K562 (cell line): ENCODE results near the gene IGSF23. TPM values are rescaled to one million over a fixed set of nuclear protein-coding genes. Genes with fewer than 3 reads are reported as not detected.

Source experiments
- ATAC-seq: fragments of 200-7000 bp; cut with Tn5 transposase; 3 replicates; pipeline ENCODE4 v1.9.1; 2020; ENCODE audit warnings: moderate library complexity
- BruUV-seq: library from RNA; stranded (reverse); fragments of 400-500 nt; replicated peaks from 2 replicates; lab custom pipeline; 2021; lab: Mats Ljungman, UMichigan
- CTCF ChIA-PET: fragments of 300-600 bp; formaldehyde crosslinking; extraction: SDS; loops from one replicate; lab custom pipeline; 2021; ENCODE audit warnings: low intra/inter-chr PET ratio; lab: Yijun Ruan, JAX
- POLR2A ChIA-PET: fragments of 300-600, 350-650 bp; sonication (Branson Sonifier 250); formaldehyde crosslinking; extraction: SDS; loops from one replicate; lab custom pipeline; 2021; ENCODE audit warnings: antibody characterized with exemption, inconsistent platforms; lab: Yijun Ruan, JAX
- DNase-seq, 4 experiments: peaks; one replicate each; pipeline versions ENCODE4 v3.0.0 to v3.0.0-alpha.2; 2011 to 2018; ENCODE audit warnings: low spot score in 3 of 4, mixed read lengths in 3 of 4; ENCODE audit errors: extremely low read depth in 1 of 4
- FAIRE-seq: peaks from 2 replicates; lab custom pipeline; 2011; peaks lifted over from hg19 to GRCh38; lab: Jason Lieb, UNC
- H2AFZ ChIP-seq: 2 replicates; pipeline ENCODE4 v1.6.0; 2011; ENCODE audit warnings: low read depth, low read length, control low read depth, inconsistent platforms
- H3K27ac ChIP-seq: fragments of 200-600 bp; 3 replicates; pipeline ENCODE4 v1.8.0; 2011; ENCODE audit warnings: low read depth, mild to moderate bottlenecking, control low read depth, inconsistent platforms, low read length, moderate library complexity, mixed read lengths; ENCODE audit errors: extremely low read depth
- H3K27me3 ChIP-seq, 2 experiments: fragments of 300-600 bp in 1 of 2; 2 replicates in 1 of 2; 3 replicates in 1 of 2; pipeline versions ENCODE4 v1.6.0 to v1.8.0; 2011; ENCODE audit warnings: inconsistent platforms in 2 of 2, low read length in 2 of 2, mild to moderate bottlenecking in 1 of 2, mixed read lengths in 1 of 2, moderate library complexity in 1 of 2; ENCODE audit not compliant: control insufficient read depth in 2 of 2, insufficient read depth in 2 of 2
- H3K36me3 ChIP-seq: fragments of 300-600 bp; 3 replicates; pipeline ENCODE4 v1.8.0; 2011; ENCODE audit warnings: mild to moderate bottlenecking, low read length, inconsistent platforms; ENCODE audit not compliant: control insufficient read depth, insufficient read depth
- H3K4me1 ChIP-seq, 2 experiments: fragments of 200-600 bp in 1 of 2; replicated peaks in 1 of 2; 2 replicates in 1 of 2; 3 replicates in 1 of 2; pipeline versions ENCODE4 v1.5.1 to v1.8.0; 2011; ENCODE audit warnings: inconsistent platforms in 2 of 2, low read length in 2 of 2, mild to moderate bottlenecking in 1 of 2, mixed read lengths in 1 of 2, moderate library complexity in 1 of 2; ENCODE audit not compliant: control insufficient read depth in 2 of 2, insufficient read depth in 2 of 2
- H3K4me2 ChIP-seq: 2 replicates; pipeline ENCODE4 v1.6.1; 2011; ENCODE audit warnings: low read length, control low read depth, inconsistent platforms, mixed read lengths; ENCODE audit not compliant: insufficient read depth
- H3K4me3 ChIP-seq: fragments of 200-600 bp; sonication (generic), shearing (Covaris generic); 2 replicates; pipeline ENCODE4 v1.5.1; 2016; ENCODE audit warnings: control low read depth, inconsistent platforms
- H3K79me2 ChIP-seq: fragments of 200-600 bp; 3 replicates; pipeline ENCODE4 v1.8.0; 2011; ENCODE audit warnings: low read length, inconsistent platforms; ENCODE audit not compliant: control insufficient read depth, insufficient read depth
- H3K9ac ChIP-seq, 2 experiments: 2 replicates each; pipeline versions ENCODE4 v1.6.0 to v1.6.1; 2011; ENCODE audit warnings: low read depth in 2 of 2, low read length in 2 of 2, control low read depth in 1 of 2, inconsistent platforms in 1 of 2, mild to moderate bottlenecking in 1 of 2, mixed read lengths in 1 of 2; ENCODE audit not compliant: insufficient read depth in 1 of 2
- H3K9me1 ChIP-seq: one replicate; pipeline ENCODE4 v1.6.0; 2011; ENCODE audit warnings: inconsistent platforms, mild to moderate bottlenecking, low read length, moderate library complexity; ENCODE audit not compliant: control insufficient read depth, insufficient read depth
- H3K9me3 ChIP-seq: replicated peaks from 2 replicates; pipeline ENCODE4 v1.5.1; 2011; ENCODE audit warnings: low read depth, low read length, inconsistent platforms; ENCODE audit not compliant: control insufficient read depth, insufficient read depth
- H4K20me1 ChIP-seq: replicated peaks from 2 replicates; pipeline ENCODE4 v1.6.1; 2011; ENCODE audit warnings: low read length, inconsistent platforms, mixed read lengths; ENCODE audit not compliant: control insufficient read depth, insufficient read depth
- E2F3 ChIP-seq: fragments of 250-450 bp; sonication (Bioruptor Pico); IDR thresholded peaks from 2 replicates; pipeline ENCODE4 v1.4.0; 2020; ENCODE audit warnings: mild to moderate bottlenecking
- EWSR1 ChIP-seq: fragments of 450-650 bp; IDR thresholded peaks from 2 replicates; pipeline ENCODE4 v1.6.1; 2018; ENCODE audit warnings: borderline replicate concordance, mild to moderate bottlenecking, low read depth, moderate library complexity; ENCODE audit not compliant: partially characterized antibody
- MXD1 ChIP-seq: fragments of 250-450 bp; sonication (Bioruptor Pico); IDR thresholded peaks from 2 replicates; pipeline ENCODE4 v1.8.0; 2021; ENCODE audit warnings: borderline replicate concordance, mild to moderate bottlenecking, moderate library complexity; ENCODE audit not compliant: poor library complexity, severe bottlenecking
- WGBS: fragments of 100-300 bp; shearing (Covaris generic); methylation state at CpG from one replicate; pipeline ENCODE4 v1.1.6; 2016; ENCODE audit warnings: low coverage, mixed read lengths; ENCODE audit not compliant: insufficient coverage; ENCODE audit errors: missing lambda C conversion rate; 5-methylcytosine and 5-hydroxymethylcytosine counted together
- in situ Hi-C: fragments of 300-500 bp; cut with MboI; formaldehyde crosslinking; loops from 4 replicates; pipeline ENCODE4 v1.15.0; 2018; ENCODE audit warnings: inconsistent platforms, mixed read lengths
- intact Hi-C: fragments of 100-400 bp; cut with micrococcal nuclease; formaldehyde crosslinking; loops from 2 replicates; pipeline ENCODE4 v1.14.2; 2022
- polyA plus RNA-seq, 8 experiments: library from polyadenylated mRNA; depleted of rRNA in 4 of 8; stranded (reverse) in 5 of 8; unstranded in 3 of 8; fragments of >200 nt; fragmentation: Nextera tagmentation in 2 of 8; fragmentation: Illumina TruSeq in 1 of 8; extraction: Ambion mirVana in 2 of 8; extraction: Trizol in 1 of 8; gene quantifications; 2 replicates each; pipeline versions ENCODE4 v1.2.1 to v1.2.3, GENCODE V29; 2011 to 2014; ENCODE audit warnings: inconsistent platforms in 1 of 8, missing spikeins in 1 of 8
- total RNA-seq, 7 experiments: library from RNA; depleted of rRNA in 6 of 7; stranded (reverse); fragments of >200 nt in 6 of 7; fragmentation: Illumina TruSeq in 2 of 7; extraction: Trizol in 2 of 7; gene quantifications; 2 replicates each; pipeline versions ENCODE4 v1.2.1 to v1.2.3, GENCODE V29; 2011 to 2021; ENCODE audit warnings: low replicate concordance in 1 of 7
- TF ChIP-seq, protein P1 (sequence below): fragments of 250-450 bp; sonication (Bioruptor Pico); IDR thresholded peaks from 2 replicates; pipeline ENCODE4 v1.8.0; 2022; ENCODE audit warnings: inconsistent platforms, mild to moderate bottlenecking, moderate library complexity, borderline replicate concordance

IGSF23 gene
- total and polyA plus RNA-seq, 9 of the 15 experiments (the other 6 are each of a cell fraction or from before 2014, with no cell fraction given): not detected

GRCh38 chr19:44593294-44593693 is 20.1 kb upstream of the IGSF23 start:
- Histone ChIP-seq H3K4me1 (peaks cover 29 to 48% of the 10 kb centered on the region in 2 experiments), H3K4me2 (no peak overlapping the region), H3K4me3 (no peak overlapping the region), H2AFZ (no peak overlapping the region), H3K79me2 (no peaks in the 10 kb centered on the region), H3K27ac (no peak overlapping the region), H3K27me3 (no peaks in the 10 kb centered on the region), H3K9me3 (no peaks in the 10 kb centered on the region; the same call in 1 of the 2 replicates), H3K9me1 (no peaks in the 10 kb centered on the region), H3K36me3 (no peaks in the 10 kb centered on the region)
- no TSS peak for BruUV-seq
- in situ Hi-C loops: no loop called here
- no peak for FAIRE-seq
- 24% methylated on average over 1 of the region's 1 CpG for WGBS
- intact Hi-C loops: no loop called here
- DNase-seq: no peak
- TF ChIP-seq E2F3 (CRISPR knock-in tag) (no peak), EWSR1 (no peak), MXD1 (CRISPR knock-in tag) (no peak)
- TF ChIP-seq, protein P1, sequence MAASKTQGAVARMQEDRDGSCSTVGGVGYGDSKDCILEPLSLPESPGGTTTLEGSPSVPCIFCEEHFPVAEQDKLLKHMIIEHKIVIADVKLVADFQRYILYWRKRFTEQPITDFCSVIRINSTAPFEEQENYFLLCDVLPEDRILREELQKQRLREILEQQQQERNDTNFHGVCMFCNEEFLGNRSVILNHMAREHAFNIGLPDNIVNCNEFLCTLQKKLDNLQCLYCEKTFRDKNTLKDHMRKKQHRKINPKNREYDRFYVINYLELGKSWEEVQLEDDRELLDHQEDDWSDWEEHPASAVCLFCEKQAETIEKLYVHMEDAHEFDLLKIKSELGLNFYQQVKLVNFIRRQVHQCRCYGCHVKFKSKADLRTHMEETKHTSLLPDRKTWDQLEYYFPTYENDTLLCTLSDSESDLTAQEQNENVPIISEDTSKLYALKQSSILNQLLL: no peak
- TF ChIP-seq, all 486 proteins: peak for 0
- ATAC-seq: no peak
- Histone ChIP-seq H3K9ac (no peak overlapping the region), H4K20me1 (no peaks in the 10 kb centered on the region)
- ChIA-PET CTCF (no interaction called here), POLR2A (interaction anchor here (1.0 kb wide), 1 partner anchor 11 kb away, joined by 3 read pairs; no protein-coding TSS in a partner anchor)
